NCI-H748 (cell line): ENCODE data around the gene CRYBA4.
A peak's percentile ranks its signal among the peaks of the same experiment; 100 is the strongest.

Experiments used
- DNase-seq: peaks from one replicate; lab custom pipeline; 2025; ENCODE audit not compliant: unreplicated experiment; lab: John Stamatoyannopoulos, UW

The CRYBA4 gene

DNA sequence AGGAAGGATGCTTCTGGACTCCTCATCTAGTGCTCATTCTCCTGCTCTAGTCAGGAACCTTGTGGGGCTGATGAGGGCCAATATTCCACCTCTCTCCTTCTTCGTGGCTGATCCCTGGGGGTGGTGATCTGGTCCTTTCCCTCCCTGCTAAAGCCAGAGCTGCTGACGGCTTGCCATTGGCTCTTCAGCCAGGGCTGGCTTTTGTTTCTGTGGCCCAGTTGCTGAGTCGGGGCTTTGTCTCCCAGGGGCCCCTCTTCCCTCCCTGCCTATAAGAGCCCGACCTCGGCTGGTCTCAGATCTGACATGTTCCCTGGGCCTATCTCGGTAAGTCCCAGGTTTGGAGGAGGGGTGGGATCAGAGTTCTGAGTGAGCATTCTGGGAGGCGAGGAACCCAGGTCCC, at the start of gene CRYBA4:
Gene CRYBA4, plus strand, starts transcription at position 301 of the 400 bp plus-strand sequence. CDS start 634 bp downstream, outside the sequence.
- DNase-seq, result no peak

DNA sequence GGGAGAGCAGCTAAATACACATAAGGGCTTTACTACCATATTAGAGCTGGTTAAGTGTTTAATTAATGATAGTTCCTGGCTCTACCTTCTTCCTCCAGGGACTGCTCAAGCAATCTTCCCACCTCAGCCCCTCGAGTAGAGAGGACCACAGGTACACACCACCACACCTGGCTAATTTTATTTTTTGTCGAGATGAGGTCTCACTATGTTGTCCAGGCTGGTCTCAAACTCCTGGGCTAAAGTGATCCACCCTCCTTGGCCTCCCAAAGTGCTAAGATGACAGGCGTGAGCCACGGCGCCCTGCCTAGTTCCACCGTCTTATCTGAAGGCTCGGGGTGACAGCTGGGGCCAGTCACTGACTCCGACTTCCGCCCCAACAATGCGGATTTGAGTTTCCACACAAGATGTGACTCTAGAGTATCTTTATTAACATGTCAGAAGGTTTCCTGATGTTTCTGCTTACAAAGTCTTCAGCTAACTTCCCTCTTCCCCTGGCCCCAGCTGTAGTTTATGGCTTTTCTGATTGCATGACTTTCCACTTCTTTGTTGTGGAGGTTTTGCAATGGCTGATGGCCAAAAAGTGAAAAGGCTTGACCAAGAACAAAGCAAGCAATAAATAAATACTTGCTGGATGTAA, 48.6 kb upstream of the CRYBA4 start:
- no peak for DNase-seq

DNA sequence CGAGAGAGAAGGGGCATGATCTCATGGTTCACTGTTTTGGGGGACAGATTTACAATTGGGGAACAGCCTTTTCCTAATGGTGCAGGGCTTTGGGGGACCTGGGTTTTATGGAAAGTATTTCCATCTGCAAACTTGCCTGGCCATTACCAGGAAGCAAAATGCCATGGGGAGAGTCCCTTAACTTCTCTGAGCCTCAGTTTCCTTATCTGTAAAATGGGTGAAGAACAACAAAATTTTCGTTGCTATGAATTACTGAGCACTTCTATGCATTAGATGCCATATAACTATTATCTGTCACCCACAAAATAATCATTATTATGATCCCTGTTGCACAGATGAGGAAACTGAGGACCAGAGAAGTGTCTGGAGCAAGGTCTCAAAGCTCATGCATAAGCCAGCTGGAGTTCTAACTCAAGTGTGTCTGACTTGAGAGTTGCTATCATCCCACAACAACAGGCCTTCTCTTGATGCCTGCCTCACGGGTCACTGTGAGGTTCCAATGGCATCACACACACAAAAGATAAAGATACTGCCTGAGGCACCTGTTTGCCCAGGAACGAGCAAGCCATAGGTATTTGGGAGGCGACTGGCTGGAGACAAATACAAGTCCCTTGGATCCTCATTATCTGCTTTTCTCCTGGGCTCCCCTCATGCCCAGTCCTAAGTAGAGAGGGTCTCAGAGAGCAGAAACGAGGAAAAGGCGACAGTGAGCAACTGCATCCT, 47.6 kb upstream of the CRYBA4 start:
- no peak for DNase-seq

DNA sequence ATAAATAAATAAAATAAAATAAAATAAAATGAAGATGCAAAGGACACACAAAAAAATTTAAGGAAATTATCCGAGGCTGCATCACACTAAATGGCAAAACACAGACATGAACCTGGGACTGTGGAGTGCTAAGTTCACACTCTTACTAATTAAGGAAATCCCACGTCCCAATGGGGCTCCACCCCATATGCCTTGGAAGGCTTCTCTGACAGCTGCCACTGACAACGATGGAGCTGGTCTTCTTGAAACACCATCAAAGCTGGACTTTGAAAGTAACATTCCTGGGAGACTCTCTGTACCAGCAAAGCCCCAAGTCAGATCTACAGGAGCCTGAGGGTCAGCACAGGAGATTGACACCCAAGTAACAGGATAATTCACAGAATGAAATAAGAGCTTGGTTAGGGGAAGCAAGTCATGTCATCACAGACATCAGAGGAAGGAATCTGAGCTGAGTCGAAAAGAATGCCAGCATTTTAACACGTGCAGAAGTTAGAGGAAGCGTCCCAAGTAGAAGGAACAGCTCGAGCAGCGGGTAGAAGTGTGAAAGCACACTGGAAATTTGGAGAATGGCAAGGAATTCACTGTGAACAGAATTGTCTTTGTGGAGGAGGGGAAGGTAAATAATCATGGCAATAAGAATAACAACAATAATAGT, 45.6 kb upstream of the CRYBA4 start:
- DNase-seq, result no peak

DNA sequence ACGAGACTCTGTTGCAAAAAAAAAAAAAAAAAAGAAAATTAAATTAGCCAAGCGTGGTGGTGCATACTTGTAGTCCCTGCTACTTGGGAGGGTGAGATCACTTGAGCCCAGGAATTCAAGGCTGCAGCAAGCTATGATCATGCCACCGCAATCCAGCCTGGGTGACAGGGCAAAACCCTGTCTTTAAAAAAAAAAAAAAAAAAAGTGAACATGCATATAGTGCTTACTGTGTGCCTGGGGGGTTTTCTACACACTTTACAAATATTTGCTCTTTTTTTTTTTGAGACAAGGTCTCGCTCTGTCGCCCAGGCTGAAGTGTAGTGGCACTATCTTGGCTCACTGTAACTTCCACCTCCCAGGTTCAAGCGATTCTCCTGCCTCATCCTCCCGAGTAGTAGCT, 44.7 kb upstream of the CRYBA4 start:
- DNase-seq, result no peak

DNA sequence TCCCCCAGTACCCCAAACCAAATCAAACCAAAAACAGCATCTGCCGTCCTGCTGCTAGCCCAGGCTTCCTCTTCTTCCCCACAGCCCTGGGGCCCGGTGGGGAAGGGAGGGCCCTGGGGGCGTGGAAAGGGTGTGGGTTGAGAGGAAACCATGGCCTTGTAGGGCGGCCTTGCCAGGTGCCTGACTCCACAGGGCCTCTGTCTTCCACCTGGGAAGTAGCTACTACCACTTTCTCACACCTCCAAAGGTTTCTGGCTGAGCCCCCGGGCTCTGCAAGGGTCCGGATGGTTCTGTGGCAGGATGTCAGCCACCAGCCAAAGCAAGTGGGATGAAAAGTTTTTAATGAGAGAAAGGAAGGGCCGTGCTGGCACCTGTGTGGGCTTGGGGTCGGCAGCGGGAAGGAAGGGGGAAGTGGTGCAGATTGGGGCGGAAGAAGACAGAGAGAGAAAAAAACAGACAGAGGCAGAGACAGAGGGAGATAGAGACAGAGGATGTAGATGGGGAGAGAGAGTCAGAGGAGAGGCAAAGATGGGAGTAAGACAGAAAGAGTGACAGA, 42.4 kb upstream of the CRYBA4 start:
- no peak for DNase-seq

DNA sequence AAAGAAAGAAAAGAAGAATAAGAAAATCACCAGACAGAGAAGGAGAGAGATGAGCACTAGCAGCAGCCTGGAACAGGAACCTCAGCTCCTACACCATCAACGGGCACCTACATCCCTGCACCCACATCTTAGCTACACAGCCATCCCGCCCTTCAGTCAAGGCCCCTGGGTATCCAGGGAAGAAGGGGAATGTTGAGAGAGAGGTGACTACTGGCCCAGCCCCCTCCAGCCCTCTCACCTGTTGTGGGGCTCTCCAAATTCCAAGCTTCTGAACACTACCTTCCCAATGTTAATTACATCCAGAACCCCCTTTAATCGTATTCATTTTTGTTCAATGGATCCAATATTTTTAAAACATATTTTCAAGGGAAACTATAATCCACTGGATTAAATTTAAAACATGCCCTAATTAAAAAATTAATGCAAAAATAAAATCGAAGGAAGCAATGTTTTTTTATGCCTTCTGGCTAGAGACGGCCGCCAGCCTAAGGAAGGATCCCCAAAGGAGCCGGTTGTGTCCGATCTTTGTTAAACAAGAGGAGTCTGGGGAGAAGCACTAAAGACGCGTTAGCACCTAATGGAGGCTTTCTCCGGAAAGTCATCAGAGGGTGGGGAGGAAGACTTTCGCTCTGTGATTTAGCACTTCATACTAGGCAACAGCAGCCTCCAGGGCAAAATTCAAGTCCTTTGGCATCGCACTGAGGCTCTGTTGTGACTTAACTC, 41.4 kb upstream of the CRYBA4 start:
- no peak for DNase-seq

DNA sequence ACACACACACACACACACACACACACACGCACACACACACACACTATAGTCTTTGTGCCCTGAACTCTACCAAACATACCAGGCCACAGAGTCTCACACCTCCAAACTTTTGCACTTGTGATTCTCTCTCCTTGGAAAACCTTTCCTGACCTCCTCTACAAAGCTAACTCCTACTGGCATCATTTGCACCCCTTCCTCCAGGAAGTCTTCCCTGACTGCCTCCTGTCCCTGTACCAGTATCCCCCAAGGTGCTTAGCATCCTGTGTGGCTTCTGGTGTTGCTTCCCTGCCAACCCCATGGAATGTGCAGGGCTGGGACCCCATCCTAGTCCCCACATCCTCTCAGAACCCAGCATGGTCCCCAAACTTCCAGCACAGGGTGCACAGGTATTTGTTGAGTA, 40.7 kb upstream of the CRYBA4 start:
- no peak for DNase-seq

DNA sequence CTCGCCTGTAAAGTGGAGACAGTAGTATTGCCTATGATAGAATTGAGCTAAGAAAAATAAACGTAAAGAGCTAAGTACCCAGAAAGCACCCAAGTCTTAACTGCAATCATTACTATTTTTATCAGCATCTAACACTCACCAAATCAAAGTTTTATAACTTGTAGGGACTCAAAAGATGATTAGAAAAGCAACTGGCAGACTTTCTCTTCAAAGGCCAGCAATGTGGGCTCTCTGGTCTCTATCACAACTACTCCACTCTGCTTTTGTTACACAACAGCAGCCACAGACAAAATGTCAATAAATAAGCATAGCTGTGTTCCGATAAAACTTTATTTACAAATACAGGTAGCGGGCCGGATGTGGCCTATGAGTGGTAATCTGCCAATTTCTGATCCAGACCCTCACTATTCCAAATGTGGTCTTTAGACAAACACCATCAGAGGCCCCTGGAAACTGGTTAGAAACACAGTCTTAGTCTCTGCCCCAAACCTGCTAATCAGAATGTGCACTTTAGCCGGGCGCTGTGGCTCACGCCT, 40.1 kb upstream of the CRYBA4 start:
- DNase-seq, result no peak

DNA sequence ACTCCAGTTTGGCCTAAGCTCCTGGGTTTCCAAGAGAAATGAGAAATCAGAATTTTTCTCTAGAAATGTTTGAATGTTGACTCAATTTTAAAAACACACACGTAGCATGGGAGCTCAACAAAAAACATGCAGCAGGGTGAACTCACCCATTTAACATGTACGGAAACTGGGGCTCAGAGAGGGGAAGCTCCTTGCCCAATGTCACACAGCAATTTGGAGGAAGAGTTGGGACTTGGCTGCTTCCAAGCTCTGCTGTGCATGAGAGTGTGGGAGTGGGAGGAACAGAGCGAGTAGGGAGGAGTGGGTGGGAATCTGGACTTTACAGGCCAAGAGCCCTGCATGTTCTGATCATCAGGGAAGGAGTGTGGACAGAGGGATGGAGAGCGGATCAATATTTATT, 37.8 kb upstream of the CRYBA4 start:
- DNase-seq, result no peak

DNA sequence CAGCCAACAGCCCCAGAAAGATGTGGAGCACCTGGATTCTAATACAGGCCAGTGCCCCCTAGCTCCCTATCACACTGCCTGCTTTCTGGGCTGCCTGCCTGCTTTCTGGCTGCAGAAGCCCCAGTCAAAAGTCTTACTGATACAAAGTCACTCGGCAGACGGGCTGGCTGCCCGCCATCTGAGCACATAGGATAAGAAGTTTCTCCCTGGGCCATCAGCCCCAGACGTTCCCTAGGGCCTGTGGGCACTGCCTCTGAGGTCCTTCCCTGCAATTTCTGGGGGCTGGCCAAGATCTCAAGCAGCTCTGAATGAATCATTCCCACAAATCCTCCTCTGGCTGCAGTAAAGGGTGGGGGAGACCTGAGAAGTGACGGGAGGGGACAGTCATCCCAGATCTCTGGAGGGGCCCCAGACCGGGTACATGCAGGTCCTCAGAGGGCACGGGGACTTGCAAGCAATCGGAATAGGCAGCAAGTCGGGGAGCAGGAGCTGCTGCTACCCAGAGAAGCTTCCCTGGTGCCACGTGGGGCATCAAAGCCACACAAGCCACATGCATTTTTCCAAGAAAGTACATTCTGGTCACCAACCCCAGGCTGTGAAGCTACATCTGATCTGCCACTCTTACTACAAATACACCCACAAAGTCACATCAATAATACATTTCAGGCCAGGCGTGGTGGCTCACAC, 36.5 kb upstream of the CRYBA4 start:
- DNase-seq, result no peak

DNA sequence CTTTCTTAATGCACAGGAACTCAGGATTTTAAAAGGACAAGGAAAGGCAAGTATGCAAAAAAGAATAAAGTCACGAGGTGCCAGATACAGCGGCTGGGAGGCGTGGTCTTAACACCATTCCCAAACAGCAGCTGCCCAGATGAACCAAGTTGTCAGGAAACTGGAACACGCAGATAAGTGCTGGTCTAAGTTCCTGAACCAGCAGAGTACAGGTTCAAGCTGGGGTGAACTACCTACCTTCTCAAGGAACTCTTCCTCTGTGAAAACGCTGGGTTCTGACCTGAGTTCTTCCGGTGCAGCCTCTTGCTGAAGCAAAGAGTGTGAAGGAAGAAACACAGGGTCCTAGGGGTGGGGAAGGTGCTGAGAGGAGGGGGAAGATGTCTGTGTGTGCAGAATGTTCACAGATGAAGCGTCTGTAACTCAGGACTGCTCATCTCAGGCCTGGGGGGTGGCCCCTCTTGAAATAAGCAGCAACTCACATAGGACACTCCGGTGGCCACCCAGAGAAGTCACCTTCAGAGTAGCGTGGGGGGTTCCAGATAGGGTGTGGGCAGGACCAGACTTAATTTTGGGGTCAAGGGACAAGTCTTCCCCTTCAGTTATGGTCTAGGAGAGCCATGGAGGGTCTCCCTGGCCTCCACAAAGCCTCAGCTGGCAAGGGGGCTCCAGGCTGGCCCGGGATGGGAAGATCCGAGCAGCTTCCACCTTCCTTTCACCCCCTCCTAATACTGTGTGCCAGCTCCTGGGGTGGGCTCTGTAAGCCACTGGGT, 35.0 kb upstream of the CRYBA4 start:
- no peak for DNase-seq

DNA sequence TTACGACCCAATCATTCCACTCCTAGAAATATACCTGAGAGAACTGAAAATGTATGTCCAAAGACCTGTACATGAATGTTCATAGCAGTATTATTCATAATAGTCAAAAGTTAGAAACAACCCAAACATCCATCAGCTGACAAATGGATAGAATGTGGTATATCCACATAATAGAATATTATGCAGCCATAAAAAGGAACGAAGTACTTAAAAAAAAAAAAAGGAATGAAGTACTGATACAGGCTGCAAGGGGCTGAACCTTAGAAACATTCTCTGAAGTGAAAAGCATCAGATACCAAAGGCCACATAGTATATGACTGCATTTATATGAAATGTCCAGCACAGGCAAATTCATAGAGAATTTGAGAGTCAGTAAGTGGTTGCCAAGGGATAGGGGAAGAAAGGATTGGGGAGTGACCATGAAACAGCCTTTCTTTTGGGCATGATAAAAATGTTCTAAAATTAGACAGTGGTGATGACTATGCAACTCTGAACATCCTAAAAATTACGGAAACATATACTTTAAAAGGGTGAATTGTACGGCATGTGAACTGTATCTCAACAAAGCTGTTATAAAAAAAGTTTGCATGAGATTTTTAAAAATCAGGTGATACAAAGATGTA, 33.7 kb upstream of the CRYBA4 start:
- DNase-seq, result no peak

DNA sequence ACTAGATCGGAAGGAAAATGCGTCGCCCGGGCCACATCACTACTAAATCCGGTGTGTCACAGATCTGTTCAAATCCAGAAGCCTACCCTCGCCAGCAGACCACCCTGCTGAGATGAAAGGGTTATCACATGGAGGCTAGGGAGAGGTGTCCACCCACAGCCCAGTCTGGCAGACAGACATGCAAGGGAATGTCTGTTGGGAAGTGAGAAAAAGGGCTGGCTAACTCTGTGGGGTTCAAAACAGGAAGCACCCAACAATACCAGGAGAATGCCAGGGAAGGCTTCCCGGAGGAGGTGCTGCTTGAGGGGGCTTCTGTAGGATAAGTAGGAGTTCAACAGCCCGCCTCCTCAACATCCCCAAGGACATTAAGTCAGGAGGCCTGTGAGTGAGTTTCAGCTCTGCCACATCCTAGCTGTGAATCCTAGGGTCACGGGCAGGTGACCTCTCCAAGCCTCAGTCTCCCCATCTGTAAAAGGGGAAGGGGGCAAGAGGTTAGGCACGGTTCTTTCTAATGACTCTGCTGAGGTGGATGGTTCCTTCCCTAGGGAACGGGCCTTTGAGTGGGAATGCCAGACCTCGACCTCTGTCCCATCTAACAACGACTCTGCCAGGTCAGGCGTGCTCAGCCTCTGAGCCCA, 32.9 kb upstream of the CRYBA4 start:
- no peak for DNase-seq

DNA sequence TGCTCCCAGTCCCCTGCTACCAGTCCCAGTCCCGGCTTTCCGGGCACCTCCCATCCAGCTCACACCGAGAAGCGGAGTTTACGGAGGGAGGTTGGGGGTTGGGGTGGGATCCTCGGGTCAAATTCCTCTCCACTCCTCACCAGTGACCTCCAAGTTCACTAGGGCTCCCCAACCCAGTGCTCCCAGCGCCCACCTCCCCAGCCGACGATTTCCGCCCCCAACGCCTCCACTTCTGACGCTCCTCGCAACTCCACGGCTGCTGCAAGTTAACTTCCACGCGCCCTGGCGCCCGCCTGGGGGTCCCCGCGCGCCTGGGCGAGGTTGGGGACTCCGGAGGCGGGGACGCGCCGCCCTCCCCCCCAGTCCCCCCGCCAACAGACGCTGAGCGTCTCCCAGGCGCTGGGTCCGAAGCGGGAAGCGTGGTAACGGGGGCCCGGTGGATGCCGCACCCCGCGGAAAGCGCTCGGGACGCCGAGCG, 32.4 kb upstream of the CRYBA4 start:
- peak; percentile 14 for DNase-seq

DNA sequence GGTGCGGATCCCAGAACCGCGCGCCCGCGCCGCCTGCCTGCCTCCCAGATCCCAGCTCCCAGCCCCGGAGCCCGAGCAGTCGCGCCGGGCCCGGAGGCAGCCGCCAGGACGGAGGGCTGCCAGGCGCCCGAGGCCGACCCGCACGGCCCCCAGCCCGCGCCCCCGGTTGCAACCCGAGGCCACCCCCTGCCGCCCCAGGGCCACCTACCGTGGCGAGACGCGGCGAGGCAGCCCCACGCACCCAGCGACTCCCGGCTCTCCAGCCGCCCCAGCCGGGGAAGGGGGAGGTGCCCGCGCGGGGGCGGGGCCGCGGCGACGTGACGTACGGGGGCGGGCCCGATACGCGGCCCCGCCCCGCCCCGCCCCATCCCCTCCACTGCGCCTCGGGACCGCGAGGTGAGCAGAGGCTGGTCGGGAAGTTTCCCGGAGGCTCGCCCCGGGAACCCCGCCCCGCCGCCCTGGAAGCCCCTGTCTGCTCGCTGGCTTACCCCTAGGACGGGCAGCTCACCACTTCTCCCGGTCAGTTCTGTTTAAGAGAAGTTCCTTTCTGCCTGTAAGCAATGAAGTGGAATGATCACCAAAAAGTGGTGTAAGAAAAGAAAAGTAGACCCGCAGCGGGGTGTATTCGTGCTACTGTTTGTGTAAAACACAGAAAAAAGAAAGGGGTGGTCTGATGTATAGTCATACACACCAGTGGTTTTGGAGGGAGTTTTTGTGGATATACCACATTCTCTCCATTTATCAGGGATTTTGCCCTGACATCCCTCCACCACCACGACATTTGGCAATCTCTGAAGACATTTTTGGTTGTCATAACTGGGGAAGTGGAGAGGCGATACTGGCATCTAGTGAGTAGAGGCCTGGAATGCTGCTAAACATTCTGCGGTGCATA, 31.7 kb upstream of the CRYBA4 start, which contains the start of gene TPST2:
Gene TPST2, minus strand, starts transcription at position 288 of the 892 bp plus-strand sequence. CDS start 48,502 bp downstream, outside the sequence.
- peak; percentile 69 for DNase-seq

DNA sequence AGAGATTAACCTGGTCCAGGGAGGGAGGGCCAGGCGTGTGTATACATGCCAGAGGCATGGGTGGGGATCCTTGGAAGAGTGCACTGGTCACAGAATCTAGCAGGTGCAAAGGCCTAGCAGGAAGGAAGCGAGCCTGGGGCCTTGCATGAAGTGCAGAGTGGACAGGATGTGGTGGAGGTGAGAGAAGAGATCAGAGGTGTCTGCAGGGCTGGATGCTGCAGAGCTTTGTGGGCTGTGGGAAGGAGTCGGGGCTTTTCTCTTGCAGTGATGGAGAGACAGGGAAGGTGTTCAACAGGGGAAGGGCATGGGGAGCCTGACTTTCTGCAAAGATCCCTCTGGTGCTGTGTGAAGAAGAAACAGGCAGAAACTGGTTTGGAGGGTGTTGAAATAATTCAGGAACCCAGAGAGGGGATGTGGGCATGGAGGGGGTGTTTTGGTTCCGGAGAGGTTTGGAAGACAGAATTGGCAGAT, 29.3 kb upstream of the CRYBA4 start:
- DNase-seq, result peak; percentile 10
